Measurements from ENCODE around the gene CUBN.

GRCh38 chr10:16975188-16975587 is 154.4 kb downstream of the CUBN start:
- TF ChIP-seq ZZZ3 (IDR thresholded peaks at IDR 0.05; ENCODE audit: control insufficient read depth, insufficient read length, low read depth): no peak
- TF ChIP-seq ATF2 (IDR thresholded peaks at IDR 0.05; ENCODE audit: low read length): no peak
- no peak for TF ChIP-seq CHD2 (IDR thresholded peaks at IDR 0.05; ENCODE audit: borderline replicate concordance, low read depth, low read length)
- no peak for TF ChIP-seq POLR2AphosphoS5 (IDR thresholded peaks at IDR 0.05; ENCODE audit: low read length)

Measured in GM12878 (cell line).